ENCODE data around the gene CCDC91.

- TF ChIP-seq CTCF (IDR thresholded peaks at IDR 0.05) (no peak), RAD21 (conservative IDR thresholded peaks at IDR 0.05 in 1 of 2, IDR thresholded peaks at IDR 0.05 in 1 of 2) (no peak), PHF8 (IDR thresholded peaks at IDR 0.05; ENCODE audit: borderline replicate concordance, low read depth) (no peak), POLR2A (IDR thresholded peaks at IDR 0.05; ENCODE audit: low read length) (no peak), EP300 (IDR thresholded peaks at IDR 0.05) (no peak), HOXA7 (CRISPR knock-in tag; IDR thresholded peaks at IDR 0.05) (no peak), MAX (IDR thresholded peaks at IDR 0.05) (no peak), CHD2 (IDR thresholded peaks at IDR 0.05; ENCODE audit: low read length, partially characterized antibody) (no peak), ZSCAN20 (CRISPR knock-in tag; IDR thresholded peaks at IDR 0.05) (no peak), RFX5 (IDR thresholded peaks at IDR 0.05) (no peak)
Measured at GRCh38 chr12:28506271-28506670, 316.0 kb downstream of the CCDC91 start.

Measured in A549 (cell line).